Mucosa of rectum (tissue), 2 donors: ENCODE data around the gene TECTA.

Source experiments
- H3K27ac ChIP-seq, 2 donors: one replicate each; pipeline ENCODE4 v1.7.0; 2013; ENCODE audit warnings: inconsistent platforms in 2 of 2, low read depth in 2 of 2, low read length in 2 of 2
- H3K27me3 ChIP-seq, 2 donors: one replicate each; pipeline ENCODE4 v1.7.0; 2013; ENCODE audit warnings: low read length in 2 of 2; ENCODE audit not compliant: control insufficient read depth in 2 of 2, insufficient read depth in 2 of 2
- H3K36me3 ChIP-seq, 2 donors: one replicate each; pipeline ENCODE4 v1.7.0; 2013; ENCODE audit warnings: low read length in 2 of 2; ENCODE audit not compliant: control insufficient read depth in 2 of 2, insufficient read depth in 2 of 2
- H3K4me1 ChIP-seq, 2 donors: one replicate each; pipeline ENCODE4 v1.7.0; 2013; ENCODE audit warnings: low read length in 2 of 2, mild to moderate bottlenecking in 1 of 2; ENCODE audit not compliant: control insufficient read depth in 2 of 2, insufficient read depth in 2 of 2
- H3K4me3 ChIP-seq, 2 donors: one replicate each; pipeline ENCODE4 v1.7.0; 2013; ENCODE audit warnings: low read length in 2 of 2
- H3K9ac ChIP-seq, 2 donors: one replicate each; pipeline ENCODE4 v1.7.0; 2013; ENCODE audit warnings: low read length in 2 of 2, low read depth in 1 of 2, mild to moderate bottlenecking in 1 of 2
- H3K9me3 ChIP-seq, 2 donors: one replicate each; pipeline ENCODE4 v1.7.0; 2013; ENCODE audit warnings: low read length in 2 of 2; ENCODE audit not compliant: control insufficient read depth in 2 of 2
- donor health status: healthy.
- donor health status: Normal muscosa, but diverticular disease.

TECTA gene

DNA sequence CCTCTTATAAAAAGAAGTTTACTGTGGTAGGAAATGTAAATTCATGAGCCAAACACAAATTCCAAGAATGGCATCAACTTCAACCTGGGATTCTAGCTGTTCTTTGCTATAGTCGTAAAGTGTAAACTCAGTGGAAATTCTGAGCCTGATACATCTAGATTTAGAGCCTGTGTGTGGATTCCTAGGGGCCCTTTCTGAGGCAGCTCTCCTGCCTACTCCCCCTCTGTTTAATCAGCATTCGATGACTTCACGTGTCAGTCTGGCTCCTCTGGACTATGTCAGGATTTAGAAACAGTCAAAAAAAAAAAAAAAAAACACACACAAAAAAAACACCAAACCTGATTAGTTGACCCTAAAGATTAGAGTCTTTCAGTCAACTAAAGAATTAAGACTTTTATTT lies 98.5 kb downstream of the TECTA start:
- Histone ChIP-seq H3K9me3 (no peaks in the 10 kb centered on the region), H3K4me3 (no peak overlapping the region), H3K4me1 (no peaks in the 10 kb centered on the region), H3K9ac (no peak overlapping the region), H3K27ac (no peak overlapping the region), H3K27me3 (peaks cover 0 to 3% of the 10 kb centered on the region in 2 donors), H3K36me3 (no peaks in the 10 kb centered on the region)

DNA sequence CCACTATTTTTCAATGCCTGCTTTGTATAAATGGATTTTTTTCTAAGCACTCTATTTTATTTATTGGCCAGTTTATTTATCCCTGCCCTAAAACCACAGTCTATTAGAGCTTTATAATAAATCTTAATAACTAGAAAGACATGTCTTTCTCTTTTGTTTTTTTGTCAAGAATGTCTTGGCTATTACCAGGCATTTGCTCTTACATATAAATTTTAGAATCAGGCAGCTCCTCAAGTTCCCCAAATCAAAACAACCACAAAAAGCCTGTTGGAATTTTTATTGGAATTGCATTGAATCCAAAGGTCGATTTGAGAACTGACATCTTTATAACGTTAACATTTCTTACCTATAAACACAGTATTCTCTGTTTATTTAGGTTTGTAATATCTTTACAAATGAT lies 105.8 kb downstream of the TECTA start:
- Histone ChIP-seq H3K36me3 (no peaks in the 10 kb centered on the region), H3K4me1 (peaks cover 0 to 2% of the 10 kb centered on the region in 2 donors), H3K27me3 (no peaks in the 10 kb centered on the region), H3K4me3 (no peak overlapping the region), H3K27ac (no peak overlapping the region), H3K9ac (no peak overlapping the region), H3K9me3 (no peaks in the 10 kb centered on the region)

DNA sequence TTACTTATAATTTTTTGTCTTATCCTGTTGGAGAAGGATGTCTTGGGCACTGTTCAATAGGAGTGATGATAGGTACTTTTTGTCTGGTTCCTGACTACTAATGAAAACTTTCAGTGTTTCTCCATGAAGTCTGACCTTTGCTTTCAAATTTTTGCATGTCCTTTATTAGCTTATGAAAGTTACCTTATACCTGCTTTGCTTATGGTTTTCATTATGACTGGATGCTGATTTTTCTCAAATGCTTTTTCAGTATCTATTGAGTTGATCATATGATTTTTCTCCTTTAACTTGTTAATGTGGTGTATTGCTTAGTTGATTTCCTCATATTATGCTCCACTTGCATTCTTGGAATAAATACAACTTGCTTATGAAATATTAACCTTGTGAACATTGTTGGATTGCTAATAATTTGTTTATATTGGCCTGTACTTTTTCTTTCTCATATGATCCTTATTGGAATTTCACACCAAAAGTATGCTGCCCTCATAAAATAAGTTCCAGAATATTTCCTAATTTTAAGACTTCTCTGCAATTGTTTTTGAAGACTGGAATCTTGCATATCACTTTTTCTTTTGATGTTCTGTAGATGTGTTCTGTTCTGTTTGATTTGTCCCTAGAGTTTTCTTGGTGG lies 106.6 kb downstream of the TECTA start:
- H3K9me3 ChIP-seq: no peaks in the 10 kb centered on the region

DNA sequence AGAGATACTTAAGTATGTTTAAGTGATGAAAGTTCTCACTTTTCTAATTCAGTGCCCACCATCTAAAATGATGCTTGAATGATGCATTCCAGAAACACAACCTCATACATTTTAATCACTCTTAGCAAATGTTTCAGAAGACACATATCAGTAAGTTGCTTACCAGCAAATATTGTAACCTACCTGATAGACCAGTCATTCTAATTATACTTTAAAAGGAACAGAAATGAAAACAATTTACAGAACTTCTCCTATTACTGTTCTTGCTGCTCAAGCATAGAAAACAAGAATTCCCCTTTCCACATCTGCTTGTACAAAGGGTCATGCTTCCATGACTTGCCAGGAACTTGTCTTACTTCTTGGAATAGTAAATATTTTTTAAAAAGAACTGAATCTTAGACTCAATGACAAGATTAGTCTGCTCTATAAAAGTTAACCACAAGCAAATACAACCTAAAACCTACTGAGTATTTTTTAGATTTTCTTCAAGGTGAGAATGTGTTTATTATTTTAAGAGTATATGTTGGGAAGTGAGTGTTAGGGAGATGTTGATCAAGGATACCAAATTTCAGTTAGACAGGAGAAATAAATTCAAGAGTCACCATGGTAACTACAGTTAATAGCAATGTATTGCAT lies 109.5 kb downstream of the TECTA start:
- no peak overlapping the region for H3K9ac ChIP-seq
- H3K4me1 ChIP-seq: peaks cover 0 to 2% of the 10 kb centered on the region in 2 donors
- H3K27ac ChIP-seq: no peak overlapping the region
- no peaks in the 10 kb centered on the region for H3K9me3 ChIP-seq
- no peaks in the 10 kb centered on the region for H3K36me3 ChIP-seq
- H3K4me3 ChIP-seq: no peak overlapping the region
- H3K27me3 ChIP-seq: peaks cover 0 to 2% of the 10 kb centered on the region in 2 donors

More for the DNA sequence above, 106.6 kb downstream of the TECTA start:
- H3K4me1 ChIP-seq: peaks cover 0 to 2% of the 10 kb centered on the region in 2 donors
- H3K4me3 ChIP-seq: no peak overlapping the region
- H3K36me3 ChIP-seq: no peaks in the 10 kb centered on the region
- no peak overlapping the region for H3K27ac ChIP-seq
- no peak overlapping the region for H3K9ac ChIP-seq
- no peaks in the 10 kb centered on the region for H3K27me3 ChIP-seq

DNA sequence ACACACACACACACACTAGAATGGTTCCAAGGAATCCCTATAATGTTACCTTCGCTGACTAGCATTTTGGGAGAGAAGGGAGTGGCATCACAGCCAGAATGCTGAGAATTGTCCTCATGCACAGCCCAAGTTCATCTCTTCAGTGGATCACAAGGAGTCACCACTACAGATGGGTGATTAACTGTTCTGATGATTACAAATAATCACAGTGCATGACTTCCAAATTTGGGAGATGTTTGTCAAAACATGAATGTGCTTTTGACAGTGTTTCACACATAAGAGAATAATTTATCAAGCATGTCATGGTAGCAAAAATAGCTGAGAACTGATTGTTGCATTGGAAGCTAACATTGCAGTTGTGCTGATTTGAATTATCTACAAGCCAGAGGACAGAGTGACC lies 110.6 kb downstream of the TECTA start:
- Histone ChIP-seq H3K4me1 (no peaks in the 10 kb centered on the region), H3K36me3 (no peaks in the 10 kb centered on the region), H3K27me3 (peaks cover 0 to 2% of the 10 kb centered on the region in 2 donors), H3K4me3 (no peak overlapping the region), H3K27ac (no peak overlapping the region), H3K9ac (no peak overlapping the region), H3K9me3 (no peaks in the 10 kb centered on the region)

DNA sequence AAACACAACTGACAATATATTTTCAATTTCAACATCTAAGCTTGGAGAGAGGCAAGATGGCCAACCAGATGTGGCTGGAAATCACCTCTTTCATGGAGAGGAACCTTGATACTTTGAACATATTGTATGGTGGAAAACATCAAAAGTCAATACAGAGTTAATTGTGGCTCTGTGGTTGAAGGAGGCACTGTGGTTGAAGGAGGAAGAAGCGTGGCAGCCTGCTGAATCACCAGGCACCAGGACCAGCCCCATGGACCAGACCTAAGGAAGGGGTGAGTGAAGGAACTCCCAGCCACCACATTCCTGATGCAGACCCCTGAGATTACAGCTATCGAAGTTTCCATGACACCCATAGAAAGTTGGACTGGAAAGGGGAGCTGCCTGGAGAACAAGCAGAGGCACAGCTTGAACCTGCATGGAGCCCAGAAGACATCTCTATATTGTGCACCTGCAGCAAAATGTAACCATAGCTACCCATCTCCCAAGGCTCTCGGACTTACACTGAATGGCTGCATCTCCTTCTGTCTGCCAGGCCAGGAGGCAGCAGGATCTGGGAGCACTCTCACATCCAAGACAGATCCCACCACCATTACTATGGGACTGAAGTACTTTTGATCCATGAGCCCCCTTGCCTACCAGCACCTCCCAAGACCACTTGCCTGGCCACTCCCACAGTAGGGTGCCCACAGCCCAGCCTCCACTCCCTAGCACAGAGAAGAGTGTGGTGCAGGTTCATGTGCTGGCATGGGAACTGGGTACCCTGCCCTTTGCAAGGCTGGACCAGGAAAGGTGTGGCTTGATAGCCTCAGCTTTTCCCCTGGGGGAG lies 111.7 kb downstream of the TECTA start:
- peaks cover 0 to 2% of the 10 kb centered on the region in 2 donors for H3K27me3 ChIP-seq
- no peaks in the 10 kb centered on the region for H3K9me3 ChIP-seq
- no peaks in the 10 kb centered on the region for H3K36me3 ChIP-seq
- H3K9ac ChIP-seq: no peak overlapping the region
- no peak overlapping the region for H3K27ac ChIP-seq
- H3K4me1 ChIP-seq: no peaks in the 10 kb centered on the region
- no peak overlapping the region for H3K4me3 ChIP-seq

DNA sequence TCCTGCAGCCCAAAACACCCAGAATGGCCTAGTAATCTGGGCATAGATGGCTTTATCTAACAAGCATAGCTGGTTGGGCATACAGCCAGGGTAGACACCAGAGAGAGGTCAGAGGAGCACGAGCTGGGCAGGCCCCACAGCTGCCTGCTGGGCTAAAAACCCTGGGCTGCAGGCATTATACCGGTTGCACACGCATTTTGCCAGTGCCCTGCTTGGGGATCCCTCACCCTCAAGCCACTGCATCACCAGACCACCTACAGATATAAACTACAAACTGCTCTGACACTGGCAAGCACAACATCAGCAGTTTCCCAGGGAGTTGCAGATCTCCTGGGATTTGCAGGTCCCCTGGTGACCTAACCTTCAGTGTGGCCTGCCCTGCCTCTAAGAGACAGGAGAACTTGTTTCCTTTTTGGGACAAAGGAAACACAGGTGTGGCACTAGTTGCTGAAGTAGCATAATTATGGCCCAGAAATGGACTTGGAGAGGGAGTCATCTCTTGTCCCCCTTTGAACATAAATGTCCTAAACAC lies 112.4 kb downstream of the TECTA start:
- H3K9ac ChIP-seq: no peak overlapping the region
- H3K4me3 ChIP-seq: no peak overlapping the region
- H3K27me3 ChIP-seq: peaks cover 0 to 3% of the 10 kb centered on the region in 2 donors
- H3K4me1 ChIP-seq: no peaks in the 10 kb centered on the region
- no peaks in the 10 kb centered on the region for H3K36me3 ChIP-seq
- no peak overlapping the region for H3K27ac ChIP-seq
- H3K9me3 ChIP-seq: no peaks in the 10 kb centered on the region

DNA sequence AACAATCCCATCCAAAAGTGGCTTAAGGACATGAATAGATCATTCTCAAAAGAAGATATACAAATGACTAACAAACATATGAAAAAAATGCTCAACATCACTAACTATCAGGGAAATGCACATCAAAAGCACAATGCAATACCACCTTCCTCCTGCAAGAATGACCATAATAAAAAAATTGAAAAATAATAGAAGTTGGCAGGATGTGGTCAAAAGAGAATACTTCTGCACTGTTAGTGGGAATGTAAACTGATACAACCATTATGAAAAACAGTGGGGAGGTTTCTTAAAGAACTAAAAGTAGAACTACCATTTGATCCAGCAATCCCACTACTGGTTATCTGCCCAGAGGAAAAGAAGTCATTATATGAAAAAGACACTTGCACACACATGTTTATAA lies 113.8 kb downstream of the TECTA start:
- no peaks in the 10 kb centered on the region for H3K4me1 ChIP-seq
- H3K4me3 ChIP-seq: no peak overlapping the region
- H3K27me3 ChIP-seq: peaks cover 0 to 3% of the 10 kb centered on the region in 2 donors
- no peak overlapping the region for H3K27ac ChIP-seq
- no peaks in the 10 kb centered on the region for H3K9me3 ChIP-seq
- no peaks in the 10 kb centered on the region for H3K36me3 ChIP-seq
- H3K9ac ChIP-seq: no peak overlapping the region

DNA sequence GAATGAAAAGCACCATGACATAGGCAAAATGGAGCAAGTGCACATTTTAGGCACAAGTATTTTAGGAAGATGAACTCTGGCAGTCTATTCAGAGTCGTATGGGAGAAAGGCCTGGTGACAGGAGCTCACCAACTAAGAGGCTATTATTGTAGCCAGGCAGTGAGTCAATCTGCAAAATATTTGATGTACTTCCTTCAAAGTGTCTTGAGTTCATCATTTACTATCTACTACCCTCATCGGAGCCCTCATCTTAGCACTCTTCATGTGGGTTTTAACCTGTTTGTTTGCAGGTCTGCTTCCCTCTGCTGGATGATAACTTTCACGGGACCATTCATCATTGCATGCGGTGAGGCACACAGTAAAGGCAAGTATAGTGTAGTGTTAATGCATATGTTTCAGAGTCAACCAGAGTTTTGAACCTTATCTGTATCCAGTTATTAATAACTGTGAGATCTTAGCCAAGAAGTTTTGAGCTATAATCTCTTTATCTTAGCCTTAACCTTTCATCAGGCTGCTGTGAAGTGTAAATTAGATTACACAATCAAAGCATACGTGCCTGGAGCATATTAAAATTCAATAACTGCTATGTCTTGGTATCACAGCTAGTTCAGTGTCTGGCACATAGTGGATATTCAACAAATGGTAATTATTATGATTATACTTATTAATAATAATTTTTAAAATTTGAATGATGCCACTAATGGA lies 120.6 kb downstream of the TECTA start:
- Histone ChIP-seq H3K9ac (no peak overlapping the region), H3K4me3 (no peak overlapping the region), H3K36me3 (no peaks in the 10 kb centered on the region), H3K9me3 (no peaks in the 10 kb centered on the region), H3K27ac (no peak overlapping the region), H3K4me1 (no peaks in the 10 kb centered on the region), H3K27me3 (peaks cover 0 to 1% of the 10 kb centered on the region in 2 donors)
